K562 (cell line): ENCODE measurements around the gene SYNPR. TPM values are rescaled to one million over a fixed set of nuclear protein-coding genes. Genes with fewer than 3 reads are reported as not detected.

Source experiments
- ATAC-seq: fragments of 200-7000 bp; cut with Tn5 transposase; 3 replicates; pipeline ENCODE4 v1.9.1; 2020; ENCODE audit warnings: moderate library complexity
- BruUV-seq: library from RNA; stranded (reverse); fragments of 400-500 nt; replicated peaks from 2 replicates; lab custom pipeline; 2021; lab: Mats Ljungman, UMichigan
- CTCF ChIA-PET: fragments of 300-600 bp; formaldehyde crosslinking; extraction: SDS; loops from one replicate; lab custom pipeline; 2021; ENCODE audit warnings: low intra/inter-chr PET ratio; lab: Yijun Ruan, JAX
- POLR2A ChIA-PET: fragments of 300-600, 350-650 bp; sonication (Branson Sonifier 250); formaldehyde crosslinking; extraction: SDS; loops from one replicate; lab custom pipeline; 2021; ENCODE audit warnings: antibody characterized with exemption, inconsistent platforms; lab: Yijun Ruan, JAX
- DNase-seq, 4 experiments: peaks; one replicate each; pipeline versions ENCODE4 v3.0.0 to v3.0.0-alpha.2; 2011 to 2018; ENCODE audit warnings: low spot score in 3 of 4, mixed read lengths in 3 of 4; ENCODE audit errors: extremely low read depth in 1 of 4
- FAIRE-seq: peaks from 2 replicates; lab custom pipeline; 2011; peaks lifted over from hg19 to GRCh38; lab: Jason Lieb, UNC
- H2AFZ ChIP-seq: 2 replicates; pipeline ENCODE4 v1.6.0; 2011; ENCODE audit warnings: low read depth, low read length, control low read depth, inconsistent platforms
- H3K27ac ChIP-seq: fragments of 200-600 bp; 3 replicates; pipeline ENCODE4 v1.8.0; 2011; ENCODE audit warnings: low read depth, mild to moderate bottlenecking, control low read depth, inconsistent platforms, low read length, moderate library complexity, mixed read lengths; ENCODE audit errors: extremely low read depth
- H3K27me3 ChIP-seq, 2 experiments: fragments of 300-600 bp in 1 of 2; 2 replicates in 1 of 2; 3 replicates in 1 of 2; pipeline versions ENCODE4 v1.6.0 to v1.8.0; 2011; ENCODE audit warnings: inconsistent platforms in 2 of 2, low read length in 2 of 2, mild to moderate bottlenecking in 1 of 2, mixed read lengths in 1 of 2, moderate library complexity in 1 of 2; ENCODE audit not compliant: control insufficient read depth in 2 of 2, insufficient read depth in 2 of 2
- H3K36me3 ChIP-seq: fragments of 300-600 bp; 3 replicates; pipeline ENCODE4 v1.8.0; 2011; ENCODE audit warnings: mild to moderate bottlenecking, low read length, inconsistent platforms; ENCODE audit not compliant: control insufficient read depth, insufficient read depth
- H3K4me1 ChIP-seq, 2 experiments: fragments of 200-600 bp in 1 of 2; replicated peaks in 1 of 2; 2 replicates in 1 of 2; 3 replicates in 1 of 2; pipeline versions ENCODE4 v1.5.1 to v1.8.0; 2011; ENCODE audit warnings: inconsistent platforms in 2 of 2, low read length in 2 of 2, mild to moderate bottlenecking in 1 of 2, mixed read lengths in 1 of 2, moderate library complexity in 1 of 2; ENCODE audit not compliant: control insufficient read depth in 2 of 2, insufficient read depth in 2 of 2
- H3K4me2 ChIP-seq: 2 replicates; pipeline ENCODE4 v1.6.1; 2011; ENCODE audit warnings: low read length, control low read depth, inconsistent platforms, mixed read lengths; ENCODE audit not compliant: insufficient read depth
- H3K4me3 ChIP-seq: fragments of 200-600 bp; sonication (generic), shearing (Covaris generic); 2 replicates; pipeline ENCODE4 v1.5.1; 2016; ENCODE audit warnings: control low read depth, inconsistent platforms
- H3K79me2 ChIP-seq: fragments of 200-600 bp; 3 replicates; pipeline ENCODE4 v1.8.0; 2011; ENCODE audit warnings: low read length, inconsistent platforms; ENCODE audit not compliant: control insufficient read depth, insufficient read depth
- H3K9ac ChIP-seq, 2 experiments: 2 replicates each; pipeline versions ENCODE4 v1.6.0 to v1.6.1; 2011; ENCODE audit warnings: low read depth in 2 of 2, low read length in 2 of 2, control low read depth in 1 of 2, inconsistent platforms in 1 of 2, mild to moderate bottlenecking in 1 of 2, mixed read lengths in 1 of 2; ENCODE audit not compliant: insufficient read depth in 1 of 2
- H3K9me1 ChIP-seq: one replicate; pipeline ENCODE4 v1.6.0; 2011; ENCODE audit warnings: inconsistent platforms, mild to moderate bottlenecking, low read length, moderate library complexity; ENCODE audit not compliant: control insufficient read depth, insufficient read depth
- H3K9me3 ChIP-seq: replicated peaks from 2 replicates; pipeline ENCODE4 v1.5.1; 2011; ENCODE audit warnings: low read depth, low read length, inconsistent platforms; ENCODE audit not compliant: control insufficient read depth, insufficient read depth
- H4K20me1 ChIP-seq: replicated peaks from 2 replicates; pipeline ENCODE4 v1.6.1; 2011; ENCODE audit warnings: low read length, inconsistent platforms, mixed read lengths; ENCODE audit not compliant: control insufficient read depth, insufficient read depth
- BHLHE40 ChIP-seq: IDR thresholded peaks from 2 replicates; pipeline ENCODE4 v1.6.1; 2011; ENCODE audit warnings: low read length, improper control_type of control experiment
- FOXK1 ChIP-seq: sonication (generic); formaldehyde crosslinking; IDR thresholded peaks from 2 replicates; pipeline ENCODE4 v1.8.0; 2022; ENCODE audit warnings: missing genetic modification reagents, mild to moderate bottlenecking, borderline replicate concordance
- HNRNPH1 ChIP-seq: fragments of 200-400 bp; formaldehyde crosslinking; optimal IDR thresholded peaks from 2 replicates; pipeline ENCODE3; 2017; ENCODE audit warnings: low read depth, mild to moderate bottlenecking, low read length, moderate library complexity
- HOXB6 ChIP-seq: fragments of 250-450 bp; sonication (Bioruptor Pico); IDR thresholded peaks from 2 replicates; pipeline ENCODE4 v1.5.1; 2022; ENCODE audit warnings: mild to moderate bottlenecking, borderline replicate concordance
- NRF1 ChIP-seq, 2 experiments: fragments of 450-650 bp; IDR thresholded peaks in 1 of 2; conservative IDR thresholded peaks in 1 of 2; 2 replicates each; pipeline ENCODE4 v1.6.1; 2014; ENCODE audit warnings: mild to moderate bottlenecking in 2 of 2
- RBM15 ChIP-seq: fragments of 200-400 bp; formaldehyde crosslinking; IDR thresholded peaks from 2 replicates; pipeline ENCODE4 v1.6.1; 2018; ENCODE audit warnings: mild to moderate bottlenecking, low read length, moderate library complexity; ENCODE audit not compliant: insufficient read depth
- RNF219 ChIP-seq: fragments of 250-450 bp; sonication (Bioruptor Pico); IDR thresholded peaks from 2 replicates; pipeline ENCODE4 v1.5.0; 2022; ENCODE audit warnings: mild to moderate bottlenecking
- ZNF551 ChIP-seq: fragments of 250-450 bp; sonication (Bioruptor Pico); IDR thresholded peaks from 2 replicates; pipeline ENCODE4 v1.5.0; 2021; ENCODE audit warnings: mild to moderate bottlenecking, moderate library complexity
- WGBS: fragments of 100-300 bp; shearing (Covaris generic); methylation state at CpG from one replicate; pipeline ENCODE4 v1.1.6; 2016; ENCODE audit warnings: low coverage, mixed read lengths; ENCODE audit not compliant: insufficient coverage; ENCODE audit errors: missing lambda C conversion rate; 5-methylcytosine and 5-hydroxymethylcytosine counted together
- in situ Hi-C: fragments of 300-500 bp; cut with MboI; formaldehyde crosslinking; loops from 4 replicates; pipeline ENCODE4 v1.15.0; 2018; ENCODE audit warnings: inconsistent platforms, mixed read lengths
- intact Hi-C: fragments of 100-400 bp; cut with micrococcal nuclease; formaldehyde crosslinking; loops from 2 replicates; pipeline ENCODE4 v1.14.2; 2022
- polyA plus RNA-seq, 8 experiments: library from polyadenylated mRNA; depleted of rRNA in 4 of 8; stranded (reverse) in 5 of 8; unstranded in 3 of 8; fragments of >200 nt; fragmentation: Nextera tagmentation in 2 of 8; fragmentation: Illumina TruSeq in 1 of 8; extraction: Ambion mirVana in 2 of 8; extraction: Trizol in 1 of 8; gene quantifications; 2 replicates each; pipeline versions ENCODE4 v1.2.1 to v1.2.3, GENCODE V29; 2011 to 2014; ENCODE audit warnings: inconsistent platforms in 1 of 8, missing spikeins in 1 of 8
- total RNA-seq, 7 experiments: library from RNA; depleted of rRNA in 6 of 7; stranded (reverse); fragments of >200 nt in 6 of 7; fragmentation: Illumina TruSeq in 2 of 7; extraction: Trizol in 2 of 7; gene quantifications; 2 replicates each; pipeline versions ENCODE4 v1.2.1 to v1.2.3, GENCODE V29; 2011 to 2021; ENCODE audit warnings: low replicate concordance in 1 of 7
- TF ChIP-seq, protein P1 (sequence below), 2 experiments: IDR thresholded peaks; 2 replicates each; pipeline ENCODE4 v1.6.1; 2012; ENCODE audit warnings: improper control_type of control experiment in 2 of 2, low read depth in 2 of 2, low read length in 2 of 2, borderline replicate concordance in 1 of 2
- TF ChIP-seq, protein P2 (sequence below), 2 experiments: IDR thresholded peaks in 1 of 2; conservative IDR thresholded peaks in 1 of 2; 2 replicates each; pipeline ENCODE4 v1.6.1; 2016; ENCODE audit warnings: low read depth in 2 of 2, mild to moderate bottlenecking in 1 of 2, missing compliant biosample characterization in 1 of 2, missing genetic modification characterization in 1 of 2, moderate library complexity in 1 of 2

SYNPR gene
- total and polyA plus RNA-seq, 9 of the 15 experiments (the other 6 are each of a cell fraction or from before 2014, with no cell fraction given), result not detected

- Histone ChIP-seq H3K4me3 (no peak overlapping the region), H2AFZ (no peak overlapping the region), H3K9ac (no peak overlapping the region), H4K20me1 (no peaks in the 10 kb centered on the region), H3K9me3 (no peaks in the 10 kb centered on the region), H3K4me1 (no peaks in the 10 kb centered on the region), H3K4me2 (no peak overlapping the region), H3K27me3 (no peaks in the 10 kb centered on the region), H3K79me2 (no peaks in the 10 kb centered on the region), H3K36me3 (no peaks in the 10 kb centered on the region), H3K9me1 (no peaks in the 10 kb centered on the region), H3K27ac (no peak overlapping the region)
- 0% methylated on average over 6 of the region's 6 CpGs for WGBS
- ChIA-PET CTCF (no interaction called here), POLR2A (no interaction called here)
- no TSS peak for BruUV-seq
- FAIRE-seq, result no peak
- ATAC-seq, result no peak
- TF ChIP-seq, protein P1, sequence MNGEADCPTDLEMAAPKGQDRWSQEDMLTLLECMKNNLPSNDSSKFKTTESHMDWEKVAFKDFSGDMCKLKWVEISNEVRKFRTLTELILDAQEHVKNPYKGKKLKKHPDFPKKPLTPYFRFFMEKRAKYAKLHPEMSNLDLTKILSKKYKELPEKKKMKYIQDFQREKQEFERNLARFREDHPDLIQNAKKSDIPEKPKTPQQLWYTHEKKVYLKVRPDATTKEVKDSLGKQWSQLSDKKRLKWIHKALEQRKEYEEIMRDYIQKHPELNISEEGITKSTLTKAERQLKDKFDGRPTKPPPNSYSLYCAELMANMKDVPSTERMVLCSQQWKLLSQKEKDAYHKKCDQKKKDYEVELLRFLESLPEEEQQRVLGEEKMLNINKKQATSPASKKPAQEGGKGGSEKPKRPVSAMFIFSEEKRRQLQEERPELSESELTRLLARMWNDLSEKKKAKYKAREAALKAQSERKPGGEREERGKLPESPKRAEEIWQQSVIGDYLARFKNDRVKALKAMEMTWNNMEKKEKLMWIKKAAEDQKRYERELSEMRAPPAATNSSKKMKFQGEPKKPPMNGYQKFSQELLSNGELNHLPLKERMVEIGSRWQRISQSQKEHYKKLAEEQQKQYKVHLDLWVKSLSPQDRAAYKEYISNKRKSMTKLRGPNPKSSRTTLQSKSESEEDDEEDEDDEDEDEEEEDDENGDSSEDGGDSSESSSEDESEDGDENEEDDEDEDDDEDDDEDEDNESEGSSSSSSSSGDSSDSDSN (IDR thresholded peaks at IDR 0.05; ENCODE audit: borderline replicate concordance in 1 of 2, low read depth in 2 of 2, low read length in 2 of 2), result no peak
- TF ChIP-seq NRF1 (conservative IDR thresholded peaks at IDR 0.05 in 1 of 2, IDR thresholded peaks at IDR 0.05 in 1 of 2) (no peak), RNF219 (CRISPR knock-in tag) (no peak), FOXK1 (CRISPR knock-in tag) (no peak), ZNF551 (CRISPR knock-in tag) (no peak), BHLHE40 (no peak), HNRNPH1 (no peak), RBM15 (no peak), HOXB6 (CRISPR knock-in tag) (no peak)
- TF ChIP-seq, protein P2, sequence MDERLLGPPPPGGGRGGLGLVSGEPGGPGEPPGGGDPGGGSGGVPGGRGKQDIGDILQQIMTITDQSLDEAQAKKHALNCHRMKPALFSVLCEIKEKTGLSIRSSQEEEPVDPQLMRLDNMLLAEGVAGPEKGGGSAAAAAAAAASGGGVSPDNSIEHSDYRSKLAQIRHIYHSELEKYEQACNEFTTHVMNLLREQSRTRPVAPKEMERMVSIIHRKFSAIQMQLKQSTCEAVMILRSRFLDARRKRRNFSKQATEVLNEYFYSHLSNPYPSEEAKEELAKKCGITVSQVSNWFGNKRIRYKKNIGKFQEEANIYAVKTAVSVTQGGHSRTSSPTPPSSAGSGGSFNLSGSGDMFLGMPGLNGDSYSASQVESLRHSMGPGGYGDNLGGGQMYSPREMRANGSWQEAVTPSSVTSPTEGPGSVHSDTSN (CRISPR knock-in tag; IDR thresholded peaks at IDR 0.05; ENCODE audit: low read depth), result no peak
- TF ChIP-seq, protein P2 (tag; conservative IDR thresholded peaks at IDR 0.05; ENCODE audit: low read depth), result no peak
- intact Hi-C loops, result no loop called here
- DNase-seq, result no peak
- in situ Hi-C loops, result no loop called here
Observed at GRCh38 chr3:63481627-63482026, 203.5 kb downstream of the SYNPR start.
